Upper lobe of left lung (tissue), 6 donors: ENCODE measurements around the gene INPP5E. TPM values are rescaled to one million over a fixed set of nuclear protein-coding genes. Genes with fewer than 3 reads are reported as not detected.
A peak's percentile ranks its signal among the peaks of the same experiment; 100 is the strongest.

Experiments used
- ATAC-seq, 2 donors: fragments of 200-7000 bp; cut with Tn5 transposase; one replicate each; pipeline ENCODE4 v1.9.1; 2022; ENCODE audit warnings: mild to moderate bottlenecking in 2 of 2, moderate library complexity in 2 of 2; ENCODE audit not compliant: low FRiP score in 2 of 2
- DNase-seq, 2 donors: peaks; one replicate each; pipeline ENCODE4 v3.0.0-alpha.2; 2019 to 2020
- H3K27ac ChIP-seq, 4 donors: fragments of 200-600 bp; sonication (generic); one replicate each; pipeline ENCODE4 v1.5.1; 2016 to 2019
- H3K27me3 ChIP-seq, 4 donors: fragments of 200-600 bp; sonication (generic); one replicate each; pipeline ENCODE4 v1.5.1; 2017 to 2019
- H3K36me3 ChIP-seq, 4 donors: fragments of 200-600 bp; sonication (generic); one replicate each; pipeline ENCODE4 v1.5.1; 2016 to 2019
- H3K4me1 ChIP-seq, 4 donors: fragments of 200-600 bp; sonication (generic); one replicate each; pipeline ENCODE4 v1.5.1; 2018 to 2019
- H3K4me3 ChIP-seq, 4 donors: fragments of 200-600 bp; sonication (generic); one replicate each; pipeline ENCODE4 v1.5.1; 2017 to 2019; ENCODE audit warnings: mild to moderate bottlenecking in 2 of 4, moderate library complexity in 1 of 4
- H3K9me3 ChIP-seq, 4 donors: fragments of 200-600 bp; sonication (generic); one replicate each; pipeline ENCODE4 v1.5.1; 2018 to 2019
- EP300 ChIP-seq, 4 donors: sonication (generic); formaldehyde crosslinking; IDR thresholded peaks; one replicate each; pipeline ENCODE4 v1.5.1; 2017; ENCODE audit warnings: antibody characterized with exemption in 4 of 4, control low read depth in 2 of 4
- POLR2A ChIP-seq, 4 donors: fragments of 450-650 bp; IDR thresholded peaks; one replicate each; pipeline ENCODE4 v1.5.1; 2016 to 2017; ENCODE audit warnings: antibody characterized with exemption in 4 of 4, mild to moderate bottlenecking in 2 of 4
- POLR2AphosphoS5 ChIP-seq, 2 donors: sonication (generic); formaldehyde crosslinking; IDR thresholded peaks; one replicate each; pipeline ENCODE4 v1.5.1; 2017; ENCODE audit warnings: antibody characterized with exemption in 2 of 2
- WGBS, 2 donors: methylation state at CpG; one replicate each; pipeline ENCODE4 v1.1.5; 2017 to 2018; 5-methylcytosine and 5-hydroxymethylcytosine counted together
- total RNA-seq, 6 donors: library from RNA; depleted of rRNA in 4 of 6; stranded (reverse); fragments of >200 nt in 4 of 6; gene quantifications; one replicate each; pipeline versions ENCODE4 v1.1.0 to v1.2.1, GENCODE V29; 2016 to 2021
- TF ChIP-seq, protein P1 (sequence below), 6 experiments: fragments of 450-650 bp in 4 of 6; fragments of 200-600 bp in 2 of 6; sonication (generic) in 2 of 6; IDR thresholded peaks; one replicate each; pipeline ENCODE4 v1.5.1; 2016 to 2019; ENCODE audit warnings: antibody characterized with exemption in 6 of 6
- donor health status: DM: no; HTN: no; CAD: no; lungs with moderate emphysema.
- donor health status: DM: no; HTN: yes; CAD: no; lungs with severe emphysema.

Gene INPP5E
- total RNA-seq, 6 donors from 2014 or later, result 9.1 to 43.0 (median 14.1) TPM

DNA sequence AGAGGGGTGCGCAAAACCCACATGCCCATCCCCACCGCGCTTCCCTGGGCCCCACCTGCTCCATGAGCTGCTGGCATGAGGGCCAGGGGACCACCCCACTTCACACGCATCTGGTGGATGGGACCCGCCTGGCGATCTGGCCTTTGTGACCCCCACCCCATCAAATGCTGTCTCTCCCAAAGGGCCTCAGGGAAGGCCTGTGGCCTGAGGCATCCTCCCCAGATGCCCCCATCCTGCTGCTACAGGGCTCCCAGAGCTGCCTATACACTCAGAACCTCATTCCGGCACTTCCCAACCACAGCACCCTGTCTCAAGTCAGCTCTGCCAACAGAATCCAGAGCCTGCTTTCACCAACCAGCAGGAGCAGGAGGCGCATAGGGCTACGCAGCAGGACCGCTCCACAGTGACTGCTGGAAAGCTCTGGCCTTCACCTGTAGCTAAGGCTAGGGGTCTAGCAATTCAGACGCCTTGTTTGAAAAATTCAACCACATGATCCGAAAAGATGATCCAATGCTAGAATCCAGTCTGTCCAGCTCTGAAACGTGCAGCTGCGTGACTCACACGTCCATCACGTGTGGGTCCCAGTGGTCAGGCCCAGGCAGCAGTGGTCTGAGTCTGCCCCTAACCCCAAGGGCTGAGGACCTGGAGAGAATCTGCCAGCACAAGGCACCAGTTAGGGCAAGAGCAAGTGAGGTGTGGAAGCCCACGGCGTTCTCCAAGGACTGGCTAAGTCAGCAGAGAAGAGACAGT, 38.3 kb downstream of the INPP5E start:
- 93 to 97% methylated on average over 15 to 18 of the region's 18 CpGs for WGBS, 2 donors
- H3K4me3 ChIP-seq, result no peak overlapping the region
- ATAC-seq (no peak), DNase-seq (peak in 1 of 2 donors; percentile 38)
- no peak overlapping the region for H3K27ac ChIP-seq
- no peaks in the 10 kb centered on the region for H3K9me3 ChIP-seq
- H3K36me3 ChIP-seq, result peaks cover 9 to 51% (median 40%) of the 10 kb centered on the region in 4 donors
- peaks cover 14 to 23% (median 17%) of the 10 kb centered on the region in 4 donors for H3K4me1 ChIP-seq
- H3K27me3 ChIP-seq, result no peaks in the 10 kb centered on the region
- no peak for TF ChIP-seq POLR2AphosphoS5 (IDR thresholded peaks at IDR 0.05)
- TF ChIP-seq POLR2A (IDR thresholded peaks at IDR 0.05), result no peak
- no peak for TF ChIP-seq EP300 (IDR thresholded peaks at IDR 0.05)
- TF ChIP-seq, protein P1, sequence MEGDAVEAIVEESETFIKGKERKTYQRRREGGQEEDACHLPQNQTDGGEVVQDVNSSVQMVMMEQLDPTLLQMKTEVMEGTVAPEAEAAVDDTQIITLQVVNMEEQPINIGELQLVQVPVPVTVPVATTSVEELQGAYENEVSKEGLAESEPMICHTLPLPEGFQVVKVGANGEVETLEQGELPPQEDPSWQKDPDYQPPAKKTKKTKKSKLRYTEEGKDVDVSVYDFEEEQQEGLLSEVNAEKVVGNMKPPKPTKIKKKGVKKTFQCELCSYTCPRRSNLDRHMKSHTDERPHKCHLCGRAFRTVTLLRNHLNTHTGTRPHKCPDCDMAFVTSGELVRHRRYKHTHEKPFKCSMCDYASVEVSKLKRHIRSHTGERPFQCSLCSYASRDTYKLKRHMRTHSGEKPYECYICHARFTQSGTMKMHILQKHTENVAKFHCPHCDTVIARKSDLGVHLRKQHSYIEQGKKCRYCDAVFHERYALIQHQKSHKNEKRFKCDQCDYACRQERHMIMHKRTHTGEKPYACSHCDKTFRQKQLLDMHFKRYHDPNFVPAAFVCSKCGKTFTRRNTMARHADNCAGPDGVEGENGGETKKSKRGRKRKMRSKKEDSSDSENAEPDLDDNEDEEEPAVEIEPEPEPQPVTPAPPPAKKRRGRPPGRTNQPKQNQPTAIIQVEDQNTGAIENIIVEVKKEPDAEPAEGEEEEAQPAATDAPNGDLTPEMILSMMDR (IDR thresholded peaks at IDR 0.05), result no peak

DNA sequence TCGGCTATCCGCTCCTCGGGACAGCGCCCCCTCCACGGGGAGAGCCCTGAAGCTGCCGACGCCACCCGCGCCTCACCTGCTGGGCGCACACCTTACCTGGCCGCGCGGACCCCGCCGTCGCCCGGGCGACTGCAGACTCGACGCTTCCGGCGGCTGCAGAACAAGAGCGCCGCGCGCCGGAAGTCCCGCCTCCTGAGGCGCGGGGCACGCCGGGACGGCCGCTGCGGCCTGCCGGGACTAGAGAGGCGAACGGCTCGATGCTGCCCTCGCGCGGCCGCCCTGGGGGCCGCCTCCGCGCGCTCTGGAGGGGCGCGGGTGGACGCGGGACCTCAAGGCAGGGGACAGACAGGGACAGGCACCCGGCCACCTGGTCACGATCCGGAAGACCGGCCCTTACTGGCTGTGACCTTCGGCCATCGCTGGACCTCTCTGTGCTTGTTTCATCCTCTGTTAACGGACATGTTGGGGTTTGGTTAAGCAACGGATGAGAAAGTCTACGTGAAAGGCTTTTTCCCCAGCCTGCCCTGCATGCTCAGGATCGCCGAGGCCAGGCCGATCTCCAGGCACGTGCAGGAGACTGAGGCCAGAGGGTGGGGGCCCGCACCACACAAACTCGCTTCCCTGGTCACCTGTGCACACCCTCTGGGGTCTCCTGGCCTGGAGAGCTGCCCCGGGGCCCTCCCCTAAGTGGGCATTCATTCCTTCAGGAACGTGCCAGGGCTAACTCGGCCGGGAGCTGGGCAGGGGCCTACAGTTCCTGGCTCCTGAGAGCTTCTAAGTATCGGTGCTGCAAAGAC, 39.4 kb downstream of the INPP5E start, which contains the start of gene SNAPC4:
Gene SNAPC4, minus strand, starts transcription at position 133 of the 797 bp plus-strand sequence. CDS start 1,742 bp downstream, outside the sequence.
- WGBS, 2 donors, result 9 to 10% methylated on average over 2 to 38 of the region's 71 CpGs

DNA sequence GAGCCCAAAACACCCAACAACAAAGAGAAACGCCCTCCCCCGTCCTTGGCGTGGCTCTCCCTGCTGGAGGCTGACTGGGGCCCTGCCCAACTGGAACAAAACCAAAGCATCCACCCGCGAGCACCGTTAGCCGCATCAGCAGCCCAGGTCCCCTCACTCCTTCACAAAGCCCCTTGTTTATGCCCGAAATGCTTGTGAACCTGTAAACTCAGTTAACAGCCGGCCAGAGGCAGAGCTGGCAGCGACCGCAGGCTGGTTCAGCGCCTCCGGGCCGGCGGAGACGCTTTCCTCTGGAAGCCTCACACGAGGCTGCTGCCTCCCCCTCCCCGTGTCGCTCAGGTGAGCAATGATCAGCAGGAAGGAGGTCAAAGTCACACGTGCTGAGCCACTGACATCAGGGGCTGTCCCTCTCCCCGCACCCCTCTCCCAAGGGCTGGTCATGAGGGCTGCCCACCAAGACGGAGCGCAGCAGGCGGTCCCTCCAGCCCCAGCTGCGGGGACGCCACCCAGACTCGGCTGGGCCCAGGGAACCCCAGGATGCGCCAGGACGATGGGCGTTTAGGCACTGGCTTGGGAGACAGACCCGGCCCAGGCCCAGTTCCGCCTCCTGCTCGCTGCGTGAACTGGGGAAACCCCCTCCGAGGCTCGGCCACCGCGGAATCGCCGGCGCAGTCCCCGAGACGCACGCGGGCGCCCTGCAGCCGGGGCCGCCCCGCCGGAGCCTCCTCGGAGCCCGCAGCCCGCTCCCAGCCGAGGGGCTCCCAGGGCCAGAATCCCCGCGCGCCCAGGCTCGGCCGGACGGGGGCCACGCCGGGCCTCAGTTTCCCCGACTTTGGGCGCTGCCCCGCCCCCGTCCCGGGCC, 40.2 kb downstream of the INPP5E start:
- Histone ChIP-seq H3K27me3 (no peaks in the 10 kb centered on the region), H3K36me3 (peaks cover 16 to 52% (median 44%) of the 10 kb centered on the region in 4 donors), H3K9me3 (no peaks in the 10 kb centered on the region), H3K4me3 (peak overlapping the region; percentile 80 to 98 (median 94)), H3K27ac (peak overlapping the region; percentile 19 to 78 (median 32)), H3K4me1 (peaks cover 14 to 23% (median 17%) of the 10 kb centered on the region in 4 donors)
- 5 to 9% methylated on average over 12 to 16 of the region's 67 CpGs for whole genome bisulfite sequencing, 2 donors
- TF ChIP-seq POLR2A (IDR thresholded peaks at IDR 0.05) (no peak), EP300 (IDR thresholded peaks at IDR 0.05) (no peak), POLR2AphosphoS5 (IDR thresholded peaks at IDR 0.05) (no peak)
- TF ChIP-seq, protein P1 (IDR thresholded peaks at IDR 0.05), result no peak
- DNase-seq (peak in 1 of 2 donors; percentile 61), ATAC-seq (peak in 1 of 2 donors; percentile 49)

More for the DNA sequence above, 39.4 kb downstream of the INPP5E start, which contains the start of gene SNAPC4:
- peak; percentile 92 to 97 for ATAC-seq
- H3K4me1 ChIP-seq, result peaks cover 14 to 23% (median 17%) of the 10 kb centered on the region in 4 donors
- no peaks in the 10 kb centered on the region for H3K27me3 ChIP-seq
- H3K9me3 ChIP-seq, result no peaks in the 10 kb centered on the region
- H3K4me3 ChIP-seq, result peak within 1 kb of the TSS; percentile 80 to 98 (median 94)
- peak; percentile 90 to 99 for DNase-seq
- TF ChIP-seq POLR2AphosphoS5 (IDR thresholded peaks at IDR 0.05) (peak; percentile 54 to 59), EP300 (IDR thresholded peaks at IDR 0.05) (no peak), POLR2A (IDR thresholded peaks at IDR 0.05) (peak in 2 of 4 donors; percentile 55 to 80)
- TF ChIP-seq, protein P1 (IDR thresholded peaks at IDR 0.05), result peak; percentile 93 to 99 (median 98)
- peaks cover 11 to 52% (median 44%) of the 10 kb centered on the region in 4 donors for H3K36me3 ChIP-seq
- H3K27ac ChIP-seq, result peak within 1 kb of the TSS; percentile 19 to 78 (median 32)

DNA sequence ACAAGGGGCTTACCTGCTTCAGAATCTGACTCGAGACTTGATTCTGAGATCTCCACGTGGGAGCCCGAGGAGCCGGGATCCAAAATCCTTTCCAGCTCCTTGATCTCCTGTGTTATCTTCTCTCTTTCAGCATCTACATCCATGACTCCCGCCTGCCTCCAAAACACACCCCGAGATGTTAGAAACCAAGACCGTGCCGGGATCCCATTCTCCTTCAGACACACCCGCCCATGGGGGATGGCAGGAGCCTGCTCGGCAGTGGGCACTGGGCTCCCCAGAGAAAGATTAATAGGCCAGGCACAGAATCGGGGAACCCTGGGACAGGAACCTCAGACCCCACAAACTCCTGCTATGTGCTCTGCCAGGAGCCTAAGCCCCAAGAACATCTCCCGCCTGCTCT, 41.4 kb downstream of the INPP5E start:
- Histone ChIP-seq H3K4me3 (no peak overlapping the region), H3K27me3 (no peaks in the 10 kb centered on the region), H3K4me1 (peaks cover 14 to 23% (median 17%) of the 10 kb centered on the region in 4 donors), H3K36me3 (peaks cover 21 to 53% (median 43%) of the 10 kb centered on the region in 4 donors), H3K9me3 (no peaks in the 10 kb centered on the region), H3K27ac (no peak overlapping the region)
- TF ChIP-seq EP300 (IDR thresholded peaks at IDR 0.05) (no peak), POLR2A (IDR thresholded peaks at IDR 0.05) (no peak), POLR2AphosphoS5 (IDR thresholded peaks at IDR 0.05) (no peak)
- TF ChIP-seq, protein P1 (IDR thresholded peaks at IDR 0.05), result no peak
- ATAC-seq, result no peak
- DNase-seq, result peak in 1 of 2 donors; percentile 21
- 93 to 94% methylated on average over 12 of the region's 12 CpGs for WGBS, 2 donors
